Mucosa of rectum (tissue), 2 donors: ENCODE measurements around the gene GRAP.
"Not testable (repeated sequence)": the region's sequence is repeated elsewhere in the genome, so short reads cannot be mapped to it uniquely, and the experiment has no call there.

Experiments
- H3K27ac ChIP-seq, 2 donors: one replicate each; pipeline ENCODE4 v1.7.0; 2013; ENCODE audit warnings: inconsistent platforms in 2 of 2, low read depth in 2 of 2, low read length in 2 of 2
- H3K27me3 ChIP-seq, 2 donors: one replicate each; pipeline ENCODE4 v1.7.0; 2013; ENCODE audit warnings: low read length in 2 of 2; ENCODE audit not compliant: control insufficient read depth in 2 of 2, insufficient read depth in 2 of 2
- H3K36me3 ChIP-seq, 2 donors: one replicate each; pipeline ENCODE4 v1.7.0; 2013; ENCODE audit warnings: low read length in 2 of 2; ENCODE audit not compliant: control insufficient read depth in 2 of 2, insufficient read depth in 2 of 2
- H3K4me1 ChIP-seq, 2 donors: one replicate each; pipeline ENCODE4 v1.7.0; 2013; ENCODE audit warnings: low read length in 2 of 2, mild to moderate bottlenecking in 1 of 2; ENCODE audit not compliant: control insufficient read depth in 2 of 2, insufficient read depth in 2 of 2
- H3K4me3 ChIP-seq, 2 donors: one replicate each; pipeline ENCODE4 v1.7.0; 2013; ENCODE audit warnings: low read length in 2 of 2
- H3K9ac ChIP-seq, 2 donors: one replicate each; pipeline ENCODE4 v1.7.0; 2013; ENCODE audit warnings: low read length in 2 of 2, low read depth in 1 of 2, mild to moderate bottlenecking in 1 of 2
- H3K9me3 ChIP-seq, 2 donors: one replicate each; pipeline ENCODE4 v1.7.0; 2013; ENCODE audit warnings: low read length in 2 of 2; ENCODE audit not compliant: control insufficient read depth in 2 of 2
- donor health status: healthy.
- donor health status: Normal muscosa, but diverticular disease.

The GRAP gene

DNA sequence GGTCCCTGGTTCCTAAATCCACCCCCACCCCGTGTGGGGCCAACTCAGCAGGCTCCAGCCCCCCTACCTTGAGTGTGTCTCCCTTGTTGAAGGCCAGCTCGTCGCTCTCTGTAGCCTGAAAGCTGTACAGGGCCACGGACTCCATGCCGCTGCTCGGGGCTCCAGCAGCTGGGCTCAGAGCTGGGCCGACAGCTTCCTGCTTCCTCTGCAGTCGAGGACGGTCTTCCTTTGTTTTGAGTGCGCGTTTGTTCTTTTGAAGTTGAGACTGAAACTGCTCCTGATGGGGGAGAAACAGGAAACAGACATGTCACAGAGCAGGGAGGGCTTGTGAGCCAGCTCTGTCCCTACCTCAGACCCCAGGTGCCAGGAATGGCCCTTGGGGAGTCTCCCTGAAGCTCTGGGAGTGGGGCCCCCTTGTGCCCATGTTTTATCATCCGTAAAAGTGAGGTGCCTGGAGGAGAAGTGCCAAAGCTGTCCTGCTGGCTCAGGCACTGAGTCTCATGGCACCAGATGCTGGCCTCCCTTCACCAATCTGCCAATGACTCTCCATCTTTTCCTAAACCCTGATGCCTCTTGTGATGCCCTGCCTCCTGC is at the start of gene GRAP:
Gene GRAP, minus strand, starts transcription at position 176 of the 594 bp plus-strand sequence. Its CDS starts 31 bp downstream, at position 145.
- H3K4me3 ChIP-seq, H3K27ac ChIP-seq, H3K4me1 ChIP-seq, H3K9me3 ChIP-seq, H3K9ac ChIP-seq, H3K36me3 ChIP-seq, H3K27me3 ChIP-seq: not testable (repeated sequence)

DNA sequence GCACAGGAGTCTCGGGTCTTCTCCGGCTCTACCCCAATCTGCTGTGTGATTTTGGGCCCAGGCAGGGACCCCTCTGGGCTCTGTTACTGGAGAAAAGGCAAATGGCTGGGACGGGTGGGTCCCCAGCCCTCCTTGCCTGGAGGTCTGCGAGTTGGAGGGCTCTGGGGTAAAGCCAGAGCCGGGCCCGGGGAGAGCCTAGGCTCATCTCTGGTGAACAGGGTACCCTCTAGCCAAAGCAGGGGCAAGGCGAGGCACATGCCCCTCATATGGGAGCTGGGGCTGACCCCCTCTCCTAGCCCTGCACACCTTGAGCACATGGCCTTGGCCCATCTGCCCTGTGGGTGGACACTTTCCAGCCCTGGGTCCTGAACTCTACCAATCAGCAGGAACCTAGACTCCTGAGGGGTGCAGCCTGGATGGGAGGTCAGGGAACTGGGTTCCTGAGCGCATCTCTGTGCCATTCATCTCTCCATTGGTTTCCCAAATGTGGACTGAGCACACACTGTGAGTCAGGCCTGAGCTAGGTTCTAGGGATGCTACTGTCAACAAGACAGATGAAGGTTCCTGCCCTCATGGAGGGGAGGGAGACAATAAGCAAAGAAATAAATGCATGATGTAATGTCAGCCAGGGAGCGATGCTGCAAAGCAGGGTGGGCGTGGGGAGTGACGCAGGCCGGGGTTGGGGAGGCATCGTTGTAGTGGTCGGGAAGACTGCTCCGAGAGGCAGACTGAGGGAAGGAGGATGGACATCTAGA is 47.1 kb upstream of the GRAP start:
- not testable (repeated sequence) for H3K36me3 ChIP-seq, H3K9me3 ChIP-seq, H3K27me3 ChIP-seq, H3K4me3 ChIP-seq, H3K4me1 ChIP-seq, H3K9ac ChIP-seq, H3K27ac ChIP-seq

DNA sequence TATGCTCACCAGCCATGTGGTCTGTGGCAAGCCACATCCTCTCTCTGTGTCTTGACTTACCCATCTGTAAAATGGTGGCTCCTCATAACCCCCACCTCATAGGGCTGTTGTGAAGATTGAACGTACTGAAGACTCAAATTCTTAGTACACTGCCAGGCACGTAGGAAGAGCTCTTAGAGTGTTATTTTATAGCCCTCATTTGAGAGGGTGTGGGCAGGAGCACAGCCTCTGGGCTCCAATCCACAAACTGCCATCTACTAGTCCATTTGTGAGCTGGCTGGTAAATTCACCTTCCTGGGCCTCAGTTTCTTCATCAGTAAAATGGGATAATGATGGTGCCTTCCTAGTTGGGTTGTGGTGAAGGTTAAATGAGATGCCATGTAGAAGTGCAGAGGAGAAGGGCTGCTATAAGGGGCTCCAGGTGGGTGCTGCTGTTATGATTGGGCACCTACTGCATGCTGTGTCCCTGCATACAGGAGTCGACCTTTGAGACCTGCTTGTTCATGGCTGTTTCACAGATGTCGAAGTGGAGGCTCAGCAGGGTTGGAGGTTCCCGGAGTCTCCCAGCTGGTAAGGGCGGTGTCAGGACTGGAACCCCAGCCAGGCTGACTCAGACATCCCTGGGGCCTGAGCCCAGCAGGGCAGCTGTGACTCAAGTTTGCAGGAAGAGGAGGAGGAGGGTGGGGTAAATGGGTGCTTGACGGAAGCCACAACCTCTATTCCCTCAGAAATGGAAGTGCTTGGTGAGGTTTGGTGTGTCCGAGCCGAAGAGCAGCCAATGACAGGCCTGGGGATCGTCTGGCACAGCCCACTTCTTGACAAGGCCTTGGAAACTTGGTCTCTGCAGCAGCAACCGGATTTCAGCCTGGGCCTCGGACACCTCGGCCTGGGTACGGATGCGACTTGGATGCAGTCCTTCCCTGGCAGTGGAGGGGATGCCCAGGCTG is 46.3 kb upstream of the GRAP start:
- H3K27ac ChIP-seq, H3K4me3 ChIP-seq, H3K4me1 ChIP-seq, H3K27me3 ChIP-seq, H3K36me3 ChIP-seq, H3K9me3 ChIP-seq, H3K9ac ChIP-seq: not testable (repeated sequence)

DNA sequence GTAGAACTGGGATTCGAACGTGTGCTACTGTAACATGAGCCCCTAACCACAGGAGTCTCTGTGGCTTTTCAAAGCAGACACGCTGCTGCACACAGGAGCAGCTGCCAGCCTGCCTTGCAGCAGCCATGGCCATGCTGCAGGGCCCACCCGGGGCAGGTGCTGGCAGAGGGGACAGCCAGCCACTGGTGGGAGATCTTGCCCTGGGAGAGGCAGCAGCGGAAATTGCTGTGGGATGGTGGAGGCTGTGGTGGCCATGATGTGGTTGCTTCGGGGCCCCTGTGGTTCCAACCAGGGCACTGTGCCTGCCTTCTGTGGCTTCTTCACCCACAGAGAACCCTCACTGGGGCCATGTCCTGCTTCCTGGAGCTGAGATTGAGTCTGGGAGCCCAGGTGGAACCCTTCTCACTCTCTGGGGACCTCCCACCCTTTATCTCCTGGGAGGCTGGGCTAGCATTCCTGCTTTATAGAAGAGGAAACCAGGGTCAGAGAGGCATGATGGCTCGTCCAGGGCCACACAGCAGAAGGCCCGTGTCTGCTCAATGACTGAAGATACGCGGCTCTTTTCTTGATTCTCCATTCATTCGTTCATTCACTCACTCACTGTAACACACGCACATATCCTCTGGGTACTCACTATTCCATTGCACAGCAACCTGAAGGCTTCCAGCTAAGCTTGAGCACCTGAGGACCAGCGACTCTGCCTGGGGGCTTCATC is 43.5 kb upstream of the GRAP start:
- H3K27ac ChIP-seq, H3K36me3 ChIP-seq, H3K9me3 ChIP-seq, H3K27me3 ChIP-seq, H3K4me1 ChIP-seq, H3K4me3 ChIP-seq, H3K9ac ChIP-seq: not testable (repeated sequence)

DNA sequence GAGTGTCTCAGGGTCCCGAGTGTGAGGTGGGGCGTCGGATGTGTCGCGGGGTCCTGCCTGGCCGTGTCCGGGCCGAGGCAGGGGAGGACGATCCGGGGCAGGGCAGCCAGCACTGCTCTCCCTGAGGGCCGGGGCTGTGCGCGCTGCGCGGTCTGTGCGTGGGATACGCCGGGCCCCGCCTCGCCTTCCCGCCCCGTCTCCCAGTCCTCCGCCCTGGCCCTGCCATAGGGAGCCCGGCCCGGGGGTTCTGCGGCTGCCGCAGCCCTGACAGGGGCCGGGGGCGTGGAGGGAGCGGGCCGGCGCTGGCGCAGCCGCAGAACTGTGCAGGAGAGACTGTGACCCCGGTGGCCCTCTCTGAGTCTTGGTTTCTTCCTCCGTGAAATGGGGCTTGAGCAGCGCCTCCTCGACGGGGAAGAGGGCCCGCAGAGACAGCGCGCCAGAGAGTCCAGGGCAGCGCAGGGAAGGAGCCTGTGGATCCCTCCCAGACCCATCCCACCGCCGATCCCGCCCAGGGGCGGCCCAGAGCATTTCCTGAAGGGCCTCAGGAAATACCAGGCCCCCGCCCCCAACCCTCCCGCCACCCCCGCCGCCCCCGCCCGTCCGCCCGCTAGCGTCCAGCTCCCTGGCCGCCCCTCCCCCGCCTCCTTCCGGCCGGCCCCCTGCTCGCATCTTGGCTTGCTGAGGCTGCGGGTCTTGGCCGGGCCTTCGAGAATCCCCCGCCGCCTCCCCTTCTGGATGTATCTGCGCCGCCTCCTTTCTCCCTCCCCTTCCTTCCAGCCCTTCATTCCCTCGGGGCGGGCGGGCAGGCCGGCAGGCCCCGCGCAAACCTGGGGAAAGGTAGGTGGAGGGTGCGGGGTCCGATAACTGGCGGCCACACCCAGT is 42.3 kb upstream of the GRAP start:
- not testable (repeated sequence) for H3K27me3 ChIP-seq, H3K36me3 ChIP-seq, H3K4me1 ChIP-seq, H3K27ac ChIP-seq, H3K9me3 ChIP-seq, H3K4me3 ChIP-seq, H3K9ac ChIP-seq

DNA sequence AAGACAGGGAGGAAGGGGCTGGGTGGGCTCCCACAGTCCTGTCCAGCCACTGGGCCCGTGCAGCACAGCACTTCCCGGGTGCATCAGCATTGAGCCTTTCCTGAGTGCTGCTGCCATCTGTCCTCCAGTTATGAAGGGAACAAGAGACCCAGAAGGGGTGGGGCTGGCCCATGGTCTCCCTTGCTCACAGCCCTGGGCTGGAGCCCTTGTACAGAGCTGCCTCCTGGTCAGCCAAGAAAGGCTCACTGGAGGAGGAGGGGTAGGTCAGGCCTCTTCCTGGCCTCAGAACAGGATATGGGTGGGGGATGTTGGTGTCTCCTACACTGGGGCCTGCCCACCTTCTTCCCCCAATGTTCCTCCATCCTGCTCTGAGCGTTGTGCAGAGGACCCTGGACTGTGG is 30.6 kb upstream of the GRAP start:
- not testable (repeated sequence) for H3K9me3 ChIP-seq, H3K4me1 ChIP-seq, H3K9ac ChIP-seq, H3K27me3 ChIP-seq, H3K27ac ChIP-seq, H3K4me3 ChIP-seq, H3K36me3 ChIP-seq

DNA sequence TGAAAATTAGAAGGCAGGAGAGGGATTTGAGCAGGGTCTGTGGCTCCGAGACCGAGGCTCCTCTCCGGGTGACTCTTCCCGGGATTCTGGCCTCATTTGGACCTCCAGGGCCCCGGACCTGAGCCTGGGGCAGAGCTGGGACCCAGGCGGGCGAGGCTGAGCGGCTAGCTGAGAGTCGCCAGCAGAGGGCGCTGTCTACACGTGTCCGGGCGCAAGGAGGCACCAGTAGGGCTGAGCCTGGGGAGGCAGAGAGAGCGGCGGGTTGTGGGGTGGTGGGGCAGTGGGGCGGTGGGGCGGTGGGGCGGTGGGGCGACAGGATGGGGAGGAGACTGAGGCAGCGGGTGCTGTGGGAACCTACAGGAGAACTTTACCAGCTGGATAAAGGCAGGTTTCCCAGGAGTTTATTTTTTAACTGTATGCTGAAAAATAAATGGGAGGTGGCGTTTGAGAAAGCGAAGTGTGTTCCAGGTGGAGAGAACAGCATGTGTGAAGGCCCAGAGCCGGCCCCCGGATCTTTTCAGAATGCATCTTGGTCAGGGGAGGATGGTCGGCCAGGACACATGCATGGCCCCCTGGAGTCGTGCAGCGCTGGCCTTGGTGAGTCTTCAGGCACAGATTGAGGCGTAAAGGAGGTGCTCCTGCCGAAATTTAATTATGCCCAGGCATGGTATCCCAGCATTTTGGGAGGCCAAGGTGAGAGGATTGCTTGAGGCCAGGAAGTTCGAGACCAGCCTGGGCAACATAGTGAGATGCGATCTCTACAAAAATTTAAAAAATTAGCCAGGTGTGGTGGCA is 29.8 kb upstream of the GRAP start:
- H3K27me3 ChIP-seq, H3K27ac ChIP-seq: not testable (repeated sequence)

DNA sequence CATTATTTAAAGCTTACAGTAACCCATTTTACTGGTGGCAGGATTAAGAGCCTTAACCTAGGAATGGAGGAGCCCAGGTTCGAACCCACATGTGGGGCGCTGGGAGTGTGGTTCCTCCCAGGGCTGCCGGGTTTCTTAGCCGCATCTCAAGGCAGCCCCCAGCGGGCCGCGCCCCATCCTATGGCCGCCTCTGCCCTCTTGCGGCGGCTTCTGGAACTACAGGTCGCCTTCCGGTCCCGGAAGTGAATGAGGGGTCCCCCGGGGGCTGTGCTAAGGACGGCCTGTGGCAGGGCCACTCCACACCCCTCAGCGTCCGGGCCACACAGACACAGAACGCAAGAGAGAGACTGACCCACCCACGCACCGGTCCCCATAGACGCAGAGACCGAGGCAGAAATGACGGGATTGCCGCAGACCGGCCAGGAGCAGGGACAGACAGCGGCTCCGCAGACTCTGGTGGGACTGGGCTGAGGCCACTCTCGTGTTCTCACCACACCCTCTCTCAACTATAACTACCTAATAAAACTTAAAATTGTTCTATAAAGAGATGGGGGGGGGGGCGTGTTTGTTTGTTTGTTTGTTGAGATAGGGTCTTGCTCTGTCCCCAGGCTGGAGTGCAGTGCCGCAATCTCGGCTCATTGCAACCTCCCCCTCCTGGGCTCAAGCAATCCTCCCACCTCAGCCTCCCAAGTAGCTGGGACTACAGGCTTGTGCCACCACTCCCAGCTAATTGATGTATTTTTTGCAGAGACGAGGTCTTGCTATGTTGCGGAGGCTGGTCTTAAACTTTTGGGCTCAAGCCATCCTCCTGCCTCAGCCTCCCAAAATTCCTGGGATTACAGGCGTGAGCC is 23.8 kb upstream of the GRAP start:
- not testable (repeated sequence) for H3K4me3 ChIP-seq, H3K27ac ChIP-seq, H3K36me3 ChIP-seq, H3K9me3 ChIP-seq, H3K9ac ChIP-seq, H3K4me1 ChIP-seq, H3K27me3 ChIP-seq

More for the DNA sequence above, 29.8 kb upstream of the GRAP start:
- H3K9me3 ChIP-seq, H3K9ac ChIP-seq, H3K36me3 ChIP-seq, H3K4me3 ChIP-seq, H3K4me1 ChIP-seq: not testable (repeated sequence)
